Endothelial cell of umbilical vein (primary cell): ENCODE measurements around the gene CCDC9.

ENCODE experiments used
- CTCF ChIP-seq, 2 donors: IDR thresholded peaks; 1 replicate in 1 of 2; 2 replicates in 1 of 2; pipeline ENCODE4 v1.5.1; 2011; ENCODE audit warnings: low read length in 2 of 2, mild to moderate bottlenecking in 2 of 2, moderate library complexity in 2 of 2, control low read depth in 1 of 2, inconsistent platforms in 1 of 2, low read depth in 1 of 2; ENCODE audit not compliant: insufficient read depth in 1 of 2; ENCODE audit errors: extremely low read depth in 1 of 2
- MAX ChIP-seq: IDR thresholded peaks from 2 replicates; pipeline ENCODE4 v1.6.1; 2011; ENCODE audit not compliant: insufficient read depth, insufficient read length
- MYC ChIP-seq: IDR thresholded peaks from one replicate; pipeline ENCODE4 v1.6.1; 2011; ENCODE audit warnings: mild to moderate bottlenecking, low read depth, low read length
- POLR2A ChIP-seq: IDR thresholded peaks from 2 replicates; pipeline ENCODE4 v1.6.1; 2012; ENCODE audit warnings: low read depth, mild to moderate bottlenecking, control low read depth, low read length

GRCh38 chr19:47280183-47280797 lies 24.0 kb downstream of the CCDC9 start:
- peak; percentile 38 to 58 for TF ChIP-seq CTCF (IDR thresholded peaks at IDR 0.05; ENCODE audit: extremely low read depth in 1 of 2, insufficient read depth in 1 of 2, low read depth in 1 of 2, low read length in 2 of 2)
- no peak for TF ChIP-seq MYC
- no peak for TF ChIP-seq POLR2A
- no peak for TF ChIP-seq MAX
